GM19467 (cell line): ENCODE measurements around the gene FAM219B.

Experiments
- ATAC-seq: cut with Tn5 transposase; IDR thresholded peaks from one replicate; pipeline ENCODE4 v1.9.1; 2021; ENCODE audit warnings: mild to moderate bottlenecking, moderate library complexity; ENCODE audit not compliant: unreplicated experiment

FAM219B gene

DNA sequence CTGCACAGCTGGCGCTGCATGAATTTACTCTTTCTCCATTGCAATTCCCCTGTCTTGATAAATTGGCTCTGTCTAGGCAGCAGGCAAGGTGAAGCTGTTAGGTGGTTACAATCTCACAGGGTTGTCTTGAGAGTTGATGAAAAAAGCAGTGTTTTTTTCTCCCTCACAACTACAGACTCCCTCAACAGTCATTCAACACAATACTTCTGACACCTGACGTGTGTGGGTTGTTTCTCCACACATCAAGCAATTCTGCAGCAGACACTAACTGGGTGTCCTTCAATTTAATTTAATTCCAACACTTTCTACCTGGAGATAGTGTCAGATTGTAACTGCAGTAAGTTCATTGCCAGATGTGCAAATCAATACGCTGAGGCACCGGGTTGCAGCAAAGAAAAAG is 28.4 kb downstream of the FAM219B start:
- no peak for ATAC-seq

- ATAC-seq, result no peak
Observed at GRCh38 chr15:74873756-74874424, 32.8 kb downstream of the FAM219B start.

- ATAC-seq, result peak; percentile 68
Observed at GRCh38 chr15:74873036-74873755, 33.5 kb downstream of the FAM219B start, which contains the start of gene SCAMP2. SCAMP2 (minus strand) TSS chr15:74873365; CDS start chr15:74873255, 110 bp downstream.

DNA sequence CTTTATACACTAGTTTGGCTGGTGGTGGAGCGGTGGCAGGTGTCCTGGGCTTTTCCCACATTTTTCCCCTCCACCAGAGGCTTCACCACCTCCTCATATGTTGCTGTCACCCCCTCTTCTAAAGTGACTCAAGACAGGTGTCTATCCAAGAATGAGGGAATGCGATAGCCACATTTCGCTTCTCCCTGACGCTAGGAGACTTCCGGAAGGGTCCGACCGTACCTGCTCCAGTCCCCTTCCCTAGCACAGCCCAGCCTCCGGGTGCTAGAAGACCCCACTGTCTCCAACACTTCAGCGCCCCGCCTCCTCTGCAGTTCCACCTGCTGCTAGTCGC is 34.0 kb downstream of the FAM219B start:
- no peak for ATAC-seq

DNA sequence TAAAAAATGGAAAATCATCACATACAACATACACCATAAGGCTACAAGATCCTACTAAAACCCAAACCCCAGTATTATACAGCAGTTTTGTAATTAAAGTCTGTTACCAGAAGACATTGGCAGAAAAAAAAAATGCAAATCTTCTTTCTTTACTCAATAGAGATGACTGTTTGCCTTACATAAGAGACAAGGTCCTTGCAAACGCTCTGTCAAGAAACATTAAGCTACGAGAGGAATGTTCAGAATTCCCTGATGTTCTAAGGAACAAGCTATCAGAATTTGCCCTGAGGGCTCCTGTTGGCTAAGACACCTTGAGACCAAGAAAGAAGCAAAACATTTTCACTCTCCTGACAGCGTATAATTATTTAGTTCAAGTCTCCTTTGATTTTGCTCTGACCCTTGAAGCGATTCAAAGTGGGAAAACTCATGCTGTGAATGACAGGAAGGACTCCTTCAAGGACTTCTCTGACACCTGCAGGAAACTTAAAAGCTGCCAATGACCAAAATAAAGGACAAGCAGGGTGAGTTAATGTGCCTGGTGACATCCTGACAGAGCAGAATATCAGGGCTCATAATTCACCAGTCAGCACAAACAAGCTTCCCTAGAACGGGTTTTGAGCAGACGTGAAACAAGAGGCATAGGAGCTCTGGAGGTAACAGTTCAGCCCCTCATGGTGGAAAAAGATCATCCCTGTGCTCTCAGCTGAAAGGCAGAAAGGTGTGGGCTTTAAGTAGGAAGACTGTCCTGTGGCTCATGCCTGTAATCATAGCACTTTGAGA is 36.0 kb downstream of the FAM219B start:
- no peak for ATAC-seq

DNA sequence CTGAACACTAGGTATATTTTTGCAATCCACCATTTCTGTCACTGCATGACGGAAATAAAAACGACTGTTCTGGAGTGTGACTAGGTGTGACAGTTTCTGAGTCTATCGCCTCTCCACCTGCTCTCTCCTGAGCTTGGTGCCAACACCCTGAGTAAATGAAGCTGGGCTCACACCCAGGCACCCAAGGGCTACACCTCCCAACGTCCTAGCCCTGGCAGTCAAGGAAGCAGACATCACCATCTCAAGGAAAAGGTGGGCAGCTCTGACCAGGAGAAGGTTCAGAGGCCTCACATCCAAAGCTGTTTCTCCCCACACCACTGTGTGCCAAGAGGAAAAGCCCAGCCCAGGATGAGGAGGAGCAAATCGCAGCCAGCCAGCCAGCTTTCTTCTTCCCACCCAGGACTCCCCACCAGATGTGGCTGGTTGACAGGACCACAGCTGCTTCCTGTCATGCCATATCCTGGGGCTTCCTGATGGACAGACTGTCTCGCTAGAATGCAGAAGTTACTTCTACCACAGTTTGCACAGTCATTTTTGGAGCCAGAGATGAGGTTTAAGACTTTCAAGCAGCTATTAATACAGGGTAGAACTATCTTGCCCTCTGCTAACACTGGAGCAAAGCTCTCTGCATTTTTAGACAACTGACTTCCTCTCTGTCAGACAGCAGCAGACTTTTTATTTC is 36.8 kb downstream of the FAM219B start:
- ATAC-seq, result peak; percentile 49

DNA sequence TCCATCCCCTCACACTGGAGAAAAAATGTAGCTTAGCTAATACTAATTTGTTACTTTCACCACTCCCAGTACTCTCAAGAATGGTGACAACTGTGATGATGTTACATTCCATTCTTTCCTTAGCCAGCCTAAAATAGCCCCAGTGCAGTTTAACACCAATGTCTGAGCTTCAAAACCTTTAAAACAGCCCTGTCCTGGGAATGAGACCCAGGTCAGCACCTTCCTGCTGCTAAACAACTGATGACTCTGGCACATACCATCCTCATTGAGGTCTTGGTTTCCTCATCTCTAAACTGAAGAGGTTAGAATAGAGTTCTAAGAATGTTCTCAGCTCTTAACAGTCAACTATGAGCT is 37.3 kb downstream of the FAM219B start:
- ATAC-seq, result no peak

DNA sequence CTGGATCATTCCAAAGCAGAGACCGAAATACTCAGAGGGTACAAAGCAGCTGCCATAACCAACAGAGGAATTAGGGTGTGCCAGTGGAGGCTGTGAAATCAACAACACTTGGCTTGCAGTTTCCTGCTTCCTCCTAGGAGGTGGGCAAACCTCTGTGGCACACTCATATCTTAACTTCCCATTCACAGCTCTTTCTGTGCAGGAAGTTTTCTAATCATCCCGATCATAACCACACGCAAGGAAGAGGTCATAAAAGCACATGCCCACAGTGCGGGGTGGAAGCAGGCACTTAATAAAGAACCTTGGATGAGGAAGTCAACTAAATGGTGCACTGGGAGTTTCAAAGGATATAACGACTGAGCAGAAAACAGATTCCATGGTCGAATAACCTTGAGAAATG is 38.6 kb downstream of the FAM219B start:
- no peak for ATAC-seq

DNA sequence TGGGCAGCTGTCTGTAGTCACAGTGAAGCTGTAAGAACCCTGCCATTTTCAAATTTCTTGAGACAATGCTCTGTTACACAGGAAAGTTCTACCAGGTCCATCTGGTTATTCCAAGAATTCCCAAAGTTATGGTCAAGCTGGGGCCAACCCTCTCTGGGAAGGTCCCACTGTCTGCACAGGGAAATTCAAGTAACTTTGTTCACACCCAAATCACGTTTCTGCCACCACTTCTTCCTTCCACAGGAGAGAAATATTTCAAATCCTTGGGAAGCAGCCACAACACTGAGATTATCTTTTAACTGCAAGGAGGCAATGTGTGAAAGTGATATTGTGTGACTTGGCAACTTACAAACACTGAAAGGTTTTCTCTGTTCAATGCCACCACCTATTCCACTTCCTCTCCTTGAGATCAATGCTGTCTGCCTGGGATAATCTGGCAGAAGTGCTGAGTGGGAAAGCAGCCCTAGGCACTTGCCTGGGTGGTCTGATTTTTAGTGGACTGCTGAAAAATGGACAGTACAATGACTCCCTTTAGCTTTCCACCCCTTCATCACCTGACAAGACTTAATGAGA is 39.1 kb downstream of the FAM219B start:
- ATAC-seq, result no peak

DNA sequence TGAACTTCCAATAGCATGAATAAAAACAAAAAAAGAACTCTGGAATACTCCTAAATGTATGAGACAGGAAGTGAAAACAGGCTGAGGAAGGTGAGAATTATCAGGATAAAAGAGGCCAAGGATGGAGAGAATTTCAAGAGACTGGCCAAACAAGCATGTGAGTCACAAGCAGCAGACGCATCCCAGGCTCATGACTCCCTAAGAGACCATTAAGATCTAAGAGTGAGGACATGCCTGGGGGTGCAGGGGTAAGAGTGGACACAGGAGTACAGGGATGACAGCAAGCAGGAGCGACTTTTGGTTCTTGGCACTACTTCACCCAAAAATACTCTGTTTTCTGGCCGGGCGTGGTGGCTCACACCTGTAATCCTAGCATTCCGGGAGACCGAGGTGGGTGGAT is 40.6 kb downstream of the FAM219B start:
- ATAC-seq, result no peak

GRCh38 chr15:74865316-74865715 is 41.3 kb downstream of the FAM219B start:
- no peak for ATAC-seq

- no peak for ATAC-seq
Observed at GRCh38 chr15:74864296-74864695, 42.4 kb downstream of the FAM219B start.

DNA sequence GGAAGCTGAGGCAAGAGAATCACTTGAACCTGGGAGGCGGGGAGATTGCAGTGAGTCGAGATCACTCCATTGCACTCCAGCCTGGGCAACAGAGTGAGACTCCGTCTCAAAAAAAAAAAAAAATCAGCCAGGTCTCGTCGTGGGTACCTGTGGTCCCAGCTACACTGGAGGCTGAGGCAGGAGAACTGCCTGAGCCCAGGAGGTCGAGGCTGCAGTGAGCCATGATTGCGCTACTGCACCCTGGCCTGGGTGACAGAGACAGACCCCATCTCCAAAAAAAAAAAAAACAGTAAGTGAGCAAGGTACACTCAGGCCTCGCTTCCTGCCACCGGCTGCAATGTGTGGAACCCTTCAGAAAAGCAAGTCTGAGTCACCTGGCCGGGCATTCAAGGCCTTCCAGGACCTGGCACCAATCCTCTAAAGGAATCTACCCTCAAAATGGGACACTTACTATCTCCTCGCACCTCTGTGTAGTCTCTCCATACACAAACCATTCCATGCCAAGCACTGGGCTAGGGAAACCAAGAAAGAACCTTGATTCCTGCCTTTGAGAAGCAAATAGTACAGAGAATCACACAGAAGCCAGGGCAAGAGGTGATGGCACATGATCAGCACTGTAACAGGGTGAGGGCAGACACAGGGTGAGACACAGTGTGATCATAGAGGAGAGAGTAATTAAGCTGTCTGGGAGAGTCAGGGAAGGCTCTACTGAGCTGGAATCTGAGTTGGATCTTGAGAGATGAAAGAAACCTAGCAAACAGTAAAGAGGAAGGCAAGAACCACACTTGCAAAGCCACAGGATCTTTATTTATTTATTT is 43.2 kb downstream of the FAM219B start:
- ATAC-seq, result no peak

DNA sequence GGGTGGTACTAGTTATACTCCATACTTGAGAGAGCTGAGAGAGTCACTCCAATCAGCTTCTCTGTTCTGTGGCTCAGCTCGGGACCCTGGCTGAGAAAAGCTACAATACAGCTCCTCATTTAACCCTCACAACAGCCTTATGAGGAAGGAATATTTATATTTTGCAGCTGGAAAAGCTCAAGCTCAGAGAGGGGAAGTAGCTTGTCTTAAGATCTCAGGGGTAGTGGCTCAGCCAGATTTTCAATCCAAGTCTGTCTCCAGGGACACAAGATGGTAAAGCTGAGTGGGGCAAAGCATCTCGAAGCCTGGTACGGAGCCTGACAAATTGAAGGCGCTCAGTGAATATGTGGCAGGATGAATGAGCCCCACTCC is 48.3 kb downstream of the FAM219B start:
- no peak for ATAC-seq

DNA sequence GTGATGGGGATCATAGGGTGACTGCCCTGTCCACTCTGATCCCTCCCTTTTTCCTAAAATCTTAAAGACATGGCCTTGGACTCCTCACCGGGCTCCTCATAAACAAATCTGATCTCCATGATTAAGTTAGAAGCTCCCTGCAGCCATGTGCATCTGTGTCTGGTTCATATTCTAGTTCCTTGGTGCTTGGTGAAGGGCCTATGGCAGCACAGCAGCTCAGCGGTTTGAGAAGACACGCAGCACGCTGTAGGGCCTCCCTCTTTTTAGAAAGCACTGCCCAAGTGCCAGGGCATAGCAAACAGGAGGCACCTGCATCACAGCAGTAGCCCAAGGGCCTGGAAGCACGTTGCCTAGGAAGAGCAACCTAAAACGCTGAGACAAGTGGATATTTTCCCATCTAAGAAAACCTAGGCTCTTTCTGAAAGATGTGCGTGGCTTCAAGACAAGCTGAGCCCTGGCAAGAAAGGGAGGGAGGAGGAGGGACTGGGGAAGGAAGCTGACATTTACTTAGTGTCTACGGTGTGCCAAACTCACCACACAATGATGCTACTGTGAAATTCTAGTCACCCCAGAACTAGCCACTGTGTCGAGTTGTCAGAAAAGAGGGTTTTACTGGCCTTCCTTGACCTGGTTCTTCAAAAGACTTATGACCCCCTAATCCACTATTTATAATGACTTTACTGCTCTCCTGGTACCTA is 48.8 kb downstream of the FAM219B start:
- peak; percentile 19 for ATAC-seq

DNA sequence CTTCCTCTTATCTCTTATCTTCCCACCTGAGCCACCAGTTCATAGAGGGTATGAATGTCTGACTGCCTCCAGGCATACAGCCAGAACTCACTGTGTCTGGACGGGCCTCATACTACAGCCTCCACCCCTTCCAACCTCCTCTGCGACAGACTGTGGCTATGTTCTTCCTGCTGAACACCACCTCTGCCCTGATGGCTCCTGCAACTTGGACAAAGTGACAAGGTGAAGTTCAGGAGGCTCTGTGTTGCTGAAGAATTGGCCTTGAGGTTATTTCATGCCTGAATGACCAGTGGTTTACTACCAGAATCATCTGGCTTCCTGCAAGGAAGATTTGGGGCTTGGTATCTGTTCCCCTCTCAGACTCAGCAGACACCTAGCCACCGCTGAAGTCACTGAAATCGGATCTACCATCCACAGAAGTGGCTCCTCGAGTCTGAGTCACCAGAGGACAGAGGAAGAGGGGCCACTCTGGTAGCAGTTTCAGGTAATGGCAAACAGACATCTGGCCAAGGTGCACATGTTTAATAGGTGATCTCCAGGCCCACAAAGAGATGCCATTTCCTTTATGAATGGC is 49.5 kb downstream of the FAM219B start:
- peak; percentile 53 for ATAC-seq

DNA sequence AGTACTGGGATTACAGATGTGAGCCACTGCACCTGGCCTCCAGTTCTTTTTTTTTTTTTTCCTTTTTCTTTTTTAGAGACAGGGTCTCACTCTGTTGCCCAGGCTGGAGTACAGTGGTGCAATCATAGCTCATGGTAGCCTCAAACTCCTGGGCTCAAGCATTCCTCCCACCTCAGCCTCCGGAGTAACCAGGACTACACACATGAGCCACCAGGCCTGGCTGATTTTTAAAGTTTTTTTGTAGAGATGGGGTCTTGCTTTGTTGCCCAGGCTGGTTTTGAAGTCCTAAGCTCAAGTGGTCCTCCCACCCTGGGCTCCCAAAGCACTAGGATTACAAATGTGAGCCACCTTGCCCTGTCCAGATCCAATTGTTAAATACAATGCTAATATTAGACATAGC is 50.1 kb downstream of the FAM219B start:
- ATAC-seq, result no peak

DNA sequence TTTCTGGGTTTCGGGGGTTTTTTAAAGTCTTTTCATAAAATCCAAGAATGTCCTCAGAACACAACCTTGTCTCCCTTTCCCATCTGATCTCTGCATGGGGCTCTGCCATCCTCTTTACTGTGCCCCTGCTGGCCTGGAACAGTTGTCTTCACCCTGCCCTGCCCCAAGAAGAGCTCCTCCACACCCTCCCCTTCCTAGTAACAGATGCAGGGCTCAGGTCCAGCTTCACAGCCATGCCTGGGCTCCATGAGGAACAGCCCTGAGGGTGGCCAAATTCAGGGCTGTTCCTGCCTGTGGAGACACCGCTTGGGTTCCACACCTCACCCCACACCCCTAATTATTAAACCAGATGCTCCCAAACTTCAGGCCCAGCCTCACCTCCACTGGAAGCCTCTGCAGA is 50.8 kb downstream of the FAM219B start:
- ATAC-seq, result no peak

DNA sequence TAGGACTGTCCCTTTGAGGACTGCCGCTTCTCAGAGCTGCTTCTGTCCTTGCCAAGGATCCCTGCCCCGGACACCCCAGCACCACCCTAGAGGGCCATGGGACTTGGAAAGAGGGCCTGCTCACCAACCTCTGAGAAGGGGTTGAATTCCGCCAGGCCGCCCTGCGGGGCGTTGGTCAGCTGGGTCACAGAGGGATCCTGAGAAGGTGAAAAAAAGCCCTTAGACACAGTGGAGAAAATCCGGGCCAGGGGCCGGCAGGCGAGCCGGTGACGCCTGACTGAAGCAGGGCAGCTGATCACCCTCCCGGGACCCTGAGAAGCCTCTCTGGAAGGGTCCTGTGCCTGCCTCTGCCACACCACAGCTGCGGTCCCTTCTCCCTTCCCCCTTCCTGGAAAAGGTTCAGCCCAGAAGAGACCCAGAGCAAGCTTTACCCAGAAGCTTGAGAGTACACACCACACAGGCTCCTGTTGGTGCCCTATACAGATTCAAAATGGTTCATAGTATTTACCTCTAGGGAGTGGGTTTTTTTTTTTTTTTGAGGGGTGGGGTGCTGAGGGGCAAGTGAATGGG is 52.1 kb downstream of the FAM219B start:
- no peak for ATAC-seq
